Smooth muscle cell (in vitro differentiated cells): Measurements from ENCODE around the gene NETO2. TPM values are rescaled to one million over a fixed set of nuclear protein-coding genes. Genes with fewer than 3 reads are reported as not detected.

Source experiments
- DNase-seq: peaks from one replicate; lab custom pipeline; 2025; ENCODE audit not compliant: unreplicated experiment; lab: John Stamatoyannopoulos, UW
- H2AFZ ChIP-seq: fragments of 200-600 bp; sonication (generic); 2 replicates; pipeline ENCODE4 v1.6.0; 2016; ENCODE audit warnings: antibody characterized with exemption, low read depth, mild to moderate bottlenecking
- H3F3A ChIP-seq: fragments of 200-600 bp; sonication (generic); 2 replicates; pipeline ENCODE4 v1.6.0; 2017; ENCODE audit warnings: antibody characterized with exemption, low read depth
- H3K27ac ChIP-seq: fragments of 200-600 bp; sonication (generic); 2 replicates; pipeline ENCODE4 v1.5.1; 2016; ENCODE audit warnings: low read depth, mild to moderate bottlenecking
- H3K27me3 ChIP-seq: fragments of 200-600 bp; sonication (generic); 2 replicates; pipeline ENCODE4 v1.6.1; 2016; ENCODE audit warnings: low read depth, mild to moderate bottlenecking
- H3K36me3 ChIP-seq: fragments of 200-600 bp; sonication (generic); 2 replicates; pipeline ENCODE4 v1.5.1; 2016; ENCODE audit warnings: low read depth
- H3K4me1 ChIP-seq: fragments of 200-600 bp; sonication (generic); 2 replicates; pipeline ENCODE4 v1.5.1; 2016; ENCODE audit warnings: low read depth
- H3K4me2 ChIP-seq: fragments of 200-600 bp; sonication (generic); 2 replicates; pipeline ENCODE4 v1.6.0; 2016; ENCODE audit warnings: mild to moderate bottlenecking
- H3K4me3 ChIP-seq: fragments of 200-600 bp; sonication (generic); 2 replicates; pipeline ENCODE4 v1.5.1; 2016; ENCODE audit warnings: mild to moderate bottlenecking
- H3K79me2 ChIP-seq: fragments of 200-600 bp; sonication (generic); 2 replicates; pipeline ENCODE4 v1.6.0; 2016; ENCODE audit warnings: low read depth, mild to moderate bottlenecking
- H3K9ac ChIP-seq: fragments of 200-600 bp; sonication (generic); 2 replicates; pipeline ENCODE4 v1.6.0; 2016; ENCODE audit warnings: low read depth
- H3K9me3 ChIP-seq: fragments of 200-600 bp; sonication (generic); replicated peaks from 2 replicates; pipeline ENCODE4 v1.5.1; 2016; ENCODE audit warnings: low read depth
- H4K20me1 ChIP-seq: fragments of 200-600 bp; sonication (generic); 2 replicates; pipeline ENCODE4 v1.6.0; 2016; ENCODE audit warnings: low read depth
- CTCF ChIP-seq: fragments of 200-600 bp; sonication (generic); IDR thresholded peaks from 2 replicates; pipeline ENCODE4 v1.5.1; 2017; ENCODE audit warnings: borderline replicate concordance, mild to moderate bottlenecking, antibody characterized with exemption; ENCODE audit not compliant: insufficient read depth, poor library complexity, severe bottlenecking
- whole genome bisulfite sequencing: methylation state at CpG from one replicate; pipeline ENCODE4 v1.1.7; 2016; ENCODE audit warnings: low lambda C conversion rate; 5-methylcytosine and 5-hydroxymethylcytosine counted together
- polyA plus RNA-seq: library from polyadenylated mRNA; unstranded; fragments of >200 nt; fragmentation: Nextera tagmentation; extraction: Ambion mirVana; gene quantifications from 2 replicates; pipeline ENCODE4 v1.2.1, GENCODE V29; 2016
- total RNA-seq: library from RNA; depleted of rRNA; stranded (reverse); fragments of >200 nt; gene quantifications from 2 replicates; pipeline ENCODE4 v1.2.3, GENCODE V29; 2014

NETO2 gene
- total and polyA plus RNA-seq, 2 experiments from 2014 or later: 12.7 to 23.5 TPM

- Histone ChIP-seq H3K36me3 (no peaks in the 10 kb centered on the region), H3K9ac (no peak overlapping the region), H3K79me2 (no peaks in the 10 kb centered on the region), H3K4me1 (peaks cover 4% of the 10 kb centered on the region), H2AFZ (no peak overlapping the region), H4K20me1 (no peaks in the 10 kb centered on the region), H3F3A (no peaks in the 10 kb centered on the region), H3K4me2 (no peak overlapping the region), H3K27me3 (no peaks in the 10 kb centered on the region), H3K27ac (no peak overlapping the region), H3K9me3 (no peaks in the 10 kb centered on the region), H3K4me3 (no peak overlapping the region)
- 92% methylated on average over 12 of the region's 12 CpGs for WGBS
- TF ChIP-seq CTCF: no peak
- no peak for DNase-seq
These were observed 93.7 kb downstream of the NETO2 start for GRCh38 chr16:47049901-47050583.

GRCh38 chr16:47047524-47048203 lies 96.1 kb downstream of the NETO2 start:
- Histone ChIP-seq H3K4me1 (peaks cover 4% of the 10 kb centered on the region), H3K9me3 (no peaks in the 10 kb centered on the region), H3K4me2 (no peak overlapping the region), H3F3A (no peaks in the 10 kb centered on the region), H3K36me3 (no peaks in the 10 kb centered on the region), H2AFZ (no peak overlapping the region), H3K27ac (no peak overlapping the region), H4K20me1 (no peaks in the 10 kb centered on the region), H3K27me3 (no peaks in the 10 kb centered on the region), H3K4me3 (no peak overlapping the region), H3K9ac (no peak overlapping the region), H3K79me2 (no peaks in the 10 kb centered on the region)
- WGBS: 82% methylated on average over 5 of the region's 5 CpGs
- DNase-seq: no peak
- no peak for TF ChIP-seq CTCF

- H2AFZ ChIP-seq: no peak overlapping the region
- no peak overlapping the region for H3K9ac ChIP-seq
- H3K36me3 ChIP-seq: no peaks in the 10 kb centered on the region
- H3K27me3 ChIP-seq: no peaks in the 10 kb centered on the region
- H4K20me1 ChIP-seq: no peaks in the 10 kb centered on the region
- no peaks in the 10 kb centered on the region for H3F3A ChIP-seq
- whole genome bisulfite sequencing: 94% methylated on average over 8 of the region's 8 CpGs
- no peak for TF ChIP-seq CTCF
- H3K4me2 ChIP-seq: no peak overlapping the region
- DNase-seq: no peak
- H3K9me3 ChIP-seq: no peaks in the 10 kb centered on the region
- no peaks in the 10 kb centered on the region for H3K79me2 ChIP-seq
- H3K27ac ChIP-seq: no peak overlapping the region
- no peak overlapping the region for H3K4me3 ChIP-seq
- H3K4me1 ChIP-seq: peaks cover 4% of the 10 kb centered on the region
These were observed 96.8 kb downstream of the NETO2 start for GRCh38 chr16:47046726-47047523.
